HG02973 (cell line): ENCODE results near the gene C2CD5.
A peak's percentile ranks its signal among the peaks of the same experiment; 100 is the strongest.
"Not testable (repeated sequence)": the region's sequence is repeated elsewhere in the genome, so short reads cannot be mapped to it uniquely, and the experiment has no call there.

Experiments used
- ATAC-seq: cut with Tn5 transposase; IDR thresholded peaks from one replicate; pipeline ENCODE4 v1.9.1; 2021; ENCODE audit warnings: moderate library complexity; ENCODE audit not compliant: unreplicated experiment

The C2CD5 gene

GRCh38 chr12:22544038-22544979 lies at the start of gene C2CD5:
C2CD5 (minus strand) TSS chr12:22544542; CDS start chr12:22544150, 392 bp downstream.
- peak; percentile 70 for ATAC-seq

GRCh38 chr12:22593864-22594263 lies 49.5 kb upstream of the C2CD5 start:
- no peak for ATAC-seq

GRCh38 chr12:22588817-22589216 lies 44.5 kb upstream of the C2CD5 start:
- no peak for ATAC-seq

GRCh38 chr12:22578328-22578727 lies 34.0 kb upstream of the C2CD5 start:
- ATAC-seq: no peak

- ATAC-seq: no peak
These were observed 33.3 kb upstream of the C2CD5 start for GRCh38 chr12:22577667-22578066.

GRCh38 chr12:22576473-22576872 lies 32.1 kb upstream of the C2CD5 start:
- ATAC-seq: no peak

- ATAC-seq: no peak
These were observed 31.7 kb upstream of the C2CD5 start for GRCh38 chr12:22576065-22576464.

- ATAC-seq: no peak
These were observed 30.6 kb upstream of the C2CD5 start for GRCh38 chr12:22574921-22575320.

- ATAC-seq: no peak
These were observed 28.8 kb upstream of the C2CD5 start for GRCh38 chr12:22573181-22573580.

GRCh38 chr12:22569253-22569652 lies 24.9 kb upstream of the C2CD5 start:
- no peak for ATAC-seq

- no peak for ATAC-seq
These were observed 18.0 kb upstream of the C2CD5 start for GRCh38 chr12:22562036-22563028.

GRCh38 chr12:22554750-22555149 lies 10.4 kb upstream of the C2CD5 start:
- ATAC-seq: not testable (repeated sequence)

GRCh38 chr12:22551624-22552023 lies 7.3 kb upstream of the C2CD5 start:
- no peak for ATAC-seq

GRCh38 chr12:22545255-22545654 lies 913 bp upstream of the C2CD5 start:
- ATAC-seq: no peak

- peak; percentile 47 for ATAC-seq
These were observed 900 bp downstream of the C2CD5 start for GRCh38 chr12:22543246-22544037.

GRCh38 chr12:22541496-22542155 lies 2.7 kb downstream of the C2CD5 start:
- ATAC-seq: no peak

- no peak for ATAC-seq
These were observed 5.3 kb downstream of the C2CD5 start for GRCh38 chr12:22539055-22539454.

- no peak for ATAC-seq
These were observed 6.0 kb downstream of the C2CD5 start for GRCh38 chr12:22538311-22538710.

- no peak for ATAC-seq
These were observed 7.3 kb downstream of the C2CD5 start for GRCh38 chr12:22536971-22537544.
